Mesendoderm (in vitro differentiated cells): ENCODE data around the gene LRRC28.

Experiments used
- DNase-seq: peaks from one replicate; pipeline ENCODE4 v3.0.0; 2013
- H2AK5ac ChIP-seq: 2 replicates; pipeline ENCODE4 v1.6.1; 2013; ENCODE audit warnings: low read length, inconsistent platforms
- H2BK120ac ChIP-seq: 2 replicates; pipeline ENCODE4 v1.6.1; 2013; ENCODE audit warnings: low read depth, mild to moderate bottlenecking, low read length, moderate library complexity, mixed read lengths
- H2BK15ac ChIP-seq: replicated peaks from 2 replicates; pipeline ENCODE4 v1.6.1; 2013; ENCODE audit warnings: low read depth, mild to moderate bottlenecking, moderate library complexity
- H2BK5ac ChIP-seq: 2 replicates; pipeline ENCODE4 v1.6.1; 2013; ENCODE audit warnings: low read length, inconsistent platforms
- H3K18ac ChIP-seq: 2 replicates; pipeline ENCODE4 v1.6.1; 2013; ENCODE audit warnings: mild to moderate bottlenecking, low read length, mixed read lengths
- H3K23ac ChIP-seq: one replicate; pipeline ENCODE4 v1.6.1; 2013; ENCODE audit warnings: low read length
- H3K27ac ChIP-seq: 2 replicates; pipeline ENCODE4 v1.5.1; 2013; ENCODE audit warnings: low read depth, mild to moderate bottlenecking, inconsistent platforms, low read length, moderate library complexity
- H3K27me3 ChIP-seq: 2 replicates; pipeline ENCODE4 v1.6.1; 2013; ENCODE audit warnings: low read length, control low read depth, mild to moderate bottlenecking, inconsistent platforms; ENCODE audit not compliant: insufficient read depth, poor library complexity
- H3K36me3 ChIP-seq: 2 replicates; pipeline ENCODE4 v1.6.1; 2013; ENCODE audit warnings: low read length, inconsistent platforms; ENCODE audit not compliant: control insufficient read depth, insufficient read depth
- H3K4ac ChIP-seq: one replicate; pipeline ENCODE4 v1.6.1; 2013; ENCODE audit warnings: low read depth, mild to moderate bottlenecking, low read length, moderate library complexity
- H3K4me1 ChIP-seq: 2 replicates; pipeline ENCODE4 v1.6.1; 2013; ENCODE audit warnings: low read depth, low read length, inconsistent platforms; ENCODE audit not compliant: control insufficient read depth
- H3K4me2 ChIP-seq: 2 replicates; pipeline ENCODE4 v1.6.1; 2013; ENCODE audit warnings: low read length
- H3K4me3 ChIP-seq: 2 replicates; pipeline ENCODE4 v1.5.1; 2013; ENCODE audit warnings: mild to moderate bottlenecking, low read length
- H3K56ac ChIP-seq: one replicate; pipeline ENCODE4 v1.6.1; 2013; ENCODE audit warnings: low read length
- H3K79me1 ChIP-seq: 2 replicates; pipeline ENCODE4 v1.6.1; 2013; ENCODE audit warnings: low read length, inconsistent platforms
- H3K79me2 ChIP-seq: 2 replicates; pipeline ENCODE4 v1.6.1; 2013; ENCODE audit warnings: mild to moderate bottlenecking, low read length; ENCODE audit not compliant: control insufficient read depth, insufficient read depth
- H3K9ac ChIP-seq: 2 replicates; pipeline ENCODE4 v1.6.1; 2013; ENCODE audit warnings: low read length, inconsistent platforms
- H4K5ac ChIP-seq: one replicate; pipeline ENCODE4 v1.6.1; 2013; ENCODE audit warnings: low read length
- H4K8ac ChIP-seq: one replicate; pipeline ENCODE4 v1.6.1; 2013; ENCODE audit warnings: low read depth, mild to moderate bottlenecking, control low read depth, low read length, moderate library complexity
- whole genome bisulfite sequencing: extraction: QIAGEN DNeasy Blood & Tissue Kit; methylation state at CpG from one replicate; pipeline ENCODE4 v1.1.7; 2013; ENCODE audit warnings: low lambda C conversion rate, missing lambda C conversion rate; ENCODE audit not compliant: insufficient coverage; ENCODE audit errors: extremely low coverage; 5-methylcytosine and 5-hydroxymethylcytosine counted together

Gene LRRC28

GRCh38 chr15:99307735-99308134 is 56.5 kb downstream of the LRRC28 start:
- DNase-seq, result no peak
- H3K23ac ChIP-seq, result no peak overlapping the region
- no peak overlapping the region for H3K27ac ChIP-seq
- H3K56ac ChIP-seq, result no peak overlapping the region
- peaks cover 2% of the 10 kb centered on the region for H3K4me1 ChIP-seq
- no peaks in the 10 kb centered on the region for H3K79me2 ChIP-seq
- H3K27me3 ChIP-seq, result no peaks in the 10 kb centered on the region
- no peak overlapping the region for H2BK15ac ChIP-seq
- no peak overlapping the region for H4K5ac ChIP-seq
- no peak overlapping the region for H3K18ac ChIP-seq
- no peak overlapping the region for H2AK5ac ChIP-seq
- H4K8ac ChIP-seq, result no peak overlapping the region
- H3K4ac ChIP-seq, result peak overlapping the region; percentile 36
- H3K4me3 ChIP-seq, result no peak overlapping the region
- no peaks in the 10 kb centered on the region for H3K79me1 ChIP-seq
- no CpG with 5 or more reads among the region's 6 CpGs for WGBS
- H2BK120ac ChIP-seq, result no peak overlapping the region
- no peak overlapping the region for H3K9ac ChIP-seq
- H2BK5ac ChIP-seq, result no peak overlapping the region
- H3K4me2 ChIP-seq, result no peak overlapping the region
- H3K36me3 ChIP-seq, result no peaks in the 10 kb centered on the region

GRCh38 chr15:99310745-99311144 is 59.5 kb downstream of the LRRC28 start:
- no peak overlapping the region for H2AK5ac ChIP-seq
- no peaks in the 10 kb centered on the region for H3K79me1 ChIP-seq
- H3K18ac ChIP-seq, result no peak overlapping the region
- WGBS, result no CpG with 5 or more reads among the region's 5 CpGs
- no peak overlapping the region for H3K23ac ChIP-seq
- H3K4ac ChIP-seq, result no peak overlapping the region
- no peak overlapping the region for H2BK5ac ChIP-seq
- H4K5ac ChIP-seq, result no peak overlapping the region
- no peak for DNase-seq
- no peak overlapping the region for H3K4me2 ChIP-seq
- H3K36me3 ChIP-seq, result no peaks in the 10 kb centered on the region
- H3K9ac ChIP-seq, result no peak overlapping the region
- no peaks in the 10 kb centered on the region for H3K79me2 ChIP-seq
- no peak overlapping the region for H2BK15ac ChIP-seq
- no peaks in the 10 kb centered on the region for H3K27me3 ChIP-seq
- H4K8ac ChIP-seq, result no peak overlapping the region
- H2BK120ac ChIP-seq, result no peak overlapping the region
- peaks cover 2% of the 10 kb centered on the region for H3K4me1 ChIP-seq
- H3K4me3 ChIP-seq, result no peak overlapping the region
- no peak overlapping the region for H3K27ac ChIP-seq
- no peak overlapping the region for H3K56ac ChIP-seq

- DNase-seq, result no peak
- WGBS, result no CpG with 5 or more reads among the region's 2 CpGs
- no peak overlapping the region for H3K4me2 ChIP-seq
- no peak overlapping the region for H4K8ac ChIP-seq
- no peak overlapping the region for H2BK120ac ChIP-seq
- no peak overlapping the region for H3K9ac ChIP-seq
- H2BK5ac ChIP-seq, result no peak overlapping the region
- no peaks in the 10 kb centered on the region for H3K4me1 ChIP-seq
- H3K23ac ChIP-seq, result no peak overlapping the region
- no peaks in the 10 kb centered on the region for H3K79me1 ChIP-seq
- no peaks in the 10 kb centered on the region for H3K27me3 ChIP-seq
- no peak overlapping the region for H2AK5ac ChIP-seq
- H4K5ac ChIP-seq, result no peak overlapping the region
- no peaks in the 10 kb centered on the region for H3K79me2 ChIP-seq
- H3K18ac ChIP-seq, result no peak overlapping the region
- no peak overlapping the region for H2BK15ac ChIP-seq
- H3K56ac ChIP-seq, result no peak overlapping the region
- H3K4me3 ChIP-seq, result no peak overlapping the region
- no peak overlapping the region for H3K4ac ChIP-seq
- no peak overlapping the region for H3K27ac ChIP-seq
- no peaks in the 10 kb centered on the region for H3K36me3 ChIP-seq
Measured at GRCh38 chr15:99312228-99312627, 60.9 kb downstream of the LRRC28 start.

- H3K4me2 ChIP-seq, result no peak overlapping the region
- no peaks in the 10 kb centered on the region for H3K27me3 ChIP-seq
- H3K79me1 ChIP-seq, result no peaks in the 10 kb centered on the region
- no peak overlapping the region for H3K56ac ChIP-seq
- H2BK120ac ChIP-seq, result no peak overlapping the region
- H2BK15ac ChIP-seq, result no peak overlapping the region
- H3K79me2 ChIP-seq, result no peaks in the 10 kb centered on the region
- no peak overlapping the region for H3K9ac ChIP-seq
- H3K18ac ChIP-seq, result no peak overlapping the region
- H4K8ac ChIP-seq, result no peak overlapping the region
- H3K23ac ChIP-seq, result no peak overlapping the region
- no peaks in the 10 kb centered on the region for H3K4me1 ChIP-seq
- no peak overlapping the region for H2BK5ac ChIP-seq
- WGBS, result no CpG with 5 or more reads among the region's 3 CpGs
- DNase-seq, result no peak
- no peak overlapping the region for H3K27ac ChIP-seq
- no peak overlapping the region for H4K5ac ChIP-seq
- no peak overlapping the region for H3K4ac ChIP-seq
- no peak overlapping the region for H3K4me3 ChIP-seq
- H2AK5ac ChIP-seq, result no peak overlapping the region
- H3K36me3 ChIP-seq, result no peaks in the 10 kb centered on the region
Measured at GRCh38 chr15:99312794-99313193, 61.5 kb downstream of the LRRC28 start.

- Histone ChIP-seq H3K4me2 (no peak overlapping the region), H3K4ac (no peak overlapping the region), H4K5ac (no peak overlapping the region), H3K4me3 (no peak overlapping the region), H3K36me3 (no peaks in the 10 kb centered on the region), H2BK120ac (no peak overlapping the region), H3K56ac (no peak overlapping the region), H3K79me2 (no peaks in the 10 kb centered on the region), H2BK5ac (no peak overlapping the region), H3K23ac (no peak overlapping the region), H3K4me1 (no peaks in the 10 kb centered on the region), H4K8ac (no peak overlapping the region), H3K27me3 (no peaks in the 10 kb centered on the region), H2BK15ac (no peak overlapping the region), H2AK5ac (no peak overlapping the region), H3K27ac (no peak overlapping the region), H3K18ac (no peak overlapping the region), H3K79me1 (no peaks in the 10 kb centered on the region), H3K9ac (no peak overlapping the region)
- WGBS, result no CpG with 5 or more reads among the region's 2 CpGs
- peak; percentile 76 for DNase-seq
Measured at GRCh38 chr15:99315636-99316035, 64.4 kb downstream of the LRRC28 start.

GRCh38 chr15:99320374-99321215 is 69.3 kb downstream of the LRRC28 start:
- no peak overlapping the region for H2BK15ac ChIP-seq
- no peak overlapping the region for H3K4ac ChIP-seq
- no peak overlapping the region for H3K9ac ChIP-seq
- H3K56ac ChIP-seq, result no peak overlapping the region
- no peaks in the 10 kb centered on the region for H3K79me1 ChIP-seq
- H3K36me3 ChIP-seq, result no peaks in the 10 kb centered on the region
- no peak overlapping the region for H3K18ac ChIP-seq
- no peak overlapping the region for H3K27ac ChIP-seq
- H3K4me2 ChIP-seq, result no peak overlapping the region
- no peak overlapping the region for H3K4me3 ChIP-seq
- H3K79me2 ChIP-seq, result no peaks in the 10 kb centered on the region
- no peak overlapping the region for H2BK120ac ChIP-seq
- H2AK5ac ChIP-seq, result no peak overlapping the region
- no CpG with 5 or more reads among the region's 1 CpG for WGBS
- no peak for DNase-seq
- no peaks in the 10 kb centered on the region for H3K27me3 ChIP-seq
- no peaks in the 10 kb centered on the region for H3K4me1 ChIP-seq
- H4K8ac ChIP-seq, result no peak overlapping the region
- H2BK5ac ChIP-seq, result no peak overlapping the region
- no peak overlapping the region for H3K23ac ChIP-seq
- H4K5ac ChIP-seq, result no peak overlapping the region
